Activated CD4-positive, alpha-beta T cell treated with anti-CD3 and anti-CD28 coated beads for 24 hours (primary cell): ENCODE data around the gene TASOR.
A peak's percentile ranks its signal among the peaks of the same experiment; 100 is the strongest.
"Not testable (repeated sequence)": the region's sequence is repeated elsewhere in the genome, so short reads cannot be mapped to it uniquely, and the experiment has no call there.

ENCODE experiments used
- DNase-seq, 2 donors: peaks; one replicate each; pipeline ENCODE4 v3.0.0-alpha.2; 2020; ENCODE audit warnings: low read depth in 2 of 2

The TASOR gene, protein sequence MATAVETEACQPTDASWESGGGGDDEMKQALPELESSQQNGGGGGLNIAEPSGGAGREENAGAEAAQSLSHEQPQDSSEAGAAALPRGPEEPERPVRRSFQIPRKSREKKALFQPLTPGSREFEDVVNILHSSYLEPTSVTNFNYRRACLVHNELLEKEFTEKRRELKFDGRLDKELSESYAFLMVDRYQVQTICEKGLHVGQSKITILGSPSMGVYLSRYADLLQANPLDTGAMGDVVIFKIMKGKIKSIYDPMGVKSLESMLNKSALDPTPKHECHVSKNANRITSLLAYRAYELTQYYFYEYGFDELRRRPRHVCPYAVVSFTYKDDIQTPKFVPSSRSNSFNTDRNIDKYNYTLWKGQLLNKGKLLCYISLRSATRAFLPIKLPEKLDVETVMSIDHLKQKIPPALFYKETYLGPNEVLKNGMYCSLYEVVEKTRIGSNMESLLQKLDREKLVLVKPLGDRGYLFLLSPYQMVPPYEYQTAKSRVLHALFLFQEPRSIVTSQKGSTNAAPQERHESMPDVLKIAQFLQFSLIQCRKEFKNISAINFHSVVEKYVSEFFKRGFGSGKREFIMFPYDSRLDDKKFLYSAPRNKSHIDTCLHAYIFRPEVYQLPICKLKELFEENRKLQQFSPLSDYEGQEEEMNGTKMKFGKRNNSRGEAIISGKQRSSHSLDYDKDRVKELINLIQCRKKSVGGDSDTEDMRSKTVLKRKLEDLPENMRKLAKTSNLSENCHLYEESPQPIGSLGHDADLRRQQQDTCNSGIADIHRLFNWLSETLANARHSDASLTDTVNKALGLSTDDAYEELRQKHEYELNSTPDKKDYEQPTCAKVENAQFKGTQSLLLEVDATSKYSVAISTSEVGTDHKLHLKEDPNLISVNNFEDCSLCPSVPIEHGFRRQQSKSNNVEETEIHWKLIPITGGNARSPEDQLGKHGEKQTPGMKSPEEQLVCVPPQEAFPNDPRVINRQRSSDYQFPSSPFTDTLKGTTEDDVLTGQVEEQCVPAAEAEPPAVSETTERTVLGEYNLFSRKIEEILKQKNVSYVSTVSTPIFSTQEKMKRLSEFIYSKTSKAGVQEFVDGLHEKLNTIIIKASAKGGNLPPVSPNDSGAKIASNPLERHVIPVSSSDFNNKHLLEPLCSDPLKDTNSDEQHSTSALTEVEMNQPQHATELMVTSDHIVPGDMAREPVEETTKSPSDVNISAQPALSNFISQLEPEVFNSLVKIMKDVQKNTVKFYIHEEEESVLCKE (N-terminal part only)

GRCh38 chr3:56683122-56683817, at the start of gene TASOR:
Gene TASOR (minus strand): TSS chr3:56683265. CDS start chr3:56683006, 259 bp downstream.
- peak; percentile 77 to 81 for DNase-seq

- DNase-seq, result no peak
These were observed 49.0 kb upstream of the TASOR start for GRCh38 chr3:56732109-56732508.

DNA sequence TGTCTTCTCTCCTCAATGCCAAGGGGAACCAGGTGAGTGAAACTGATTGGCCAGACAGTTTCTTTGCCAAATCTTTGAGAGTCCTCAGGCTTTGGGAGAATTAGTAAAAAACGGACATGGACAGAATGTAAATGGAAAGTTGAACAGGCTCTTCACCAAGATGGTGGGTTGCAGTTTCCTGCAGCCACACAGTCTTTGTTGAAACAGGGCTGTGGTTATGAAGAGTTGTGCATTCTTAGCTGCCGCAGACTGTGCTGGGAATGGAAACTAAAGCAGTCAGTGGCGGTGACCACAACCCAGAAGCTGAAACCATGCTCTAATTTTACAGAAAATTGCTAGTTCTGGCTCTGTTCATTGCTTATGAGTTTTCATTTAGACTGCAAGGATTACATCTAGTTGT, 42.1 kb upstream of the TASOR start:
- DNase-seq, result peak; percentile 25 to 32

DNA sequence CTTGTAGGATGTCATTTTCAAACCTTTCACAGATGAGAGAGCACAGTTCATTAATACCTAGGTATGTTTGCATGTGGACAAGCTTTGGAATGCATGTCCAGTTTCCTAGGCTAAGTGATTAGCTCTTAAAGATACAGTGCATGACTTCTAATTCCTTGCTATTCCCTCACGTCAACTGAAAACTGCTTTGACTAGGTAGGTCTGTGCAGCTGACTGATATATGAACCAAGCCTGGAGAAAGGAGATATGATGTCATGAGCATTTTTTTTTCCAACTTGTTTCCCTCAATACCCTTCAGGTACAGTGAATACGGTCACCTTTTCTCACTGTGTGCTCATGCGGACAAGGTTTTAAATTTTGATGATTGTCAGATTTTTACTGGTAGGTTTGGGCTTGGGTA, 41.6 kb upstream of the TASOR start:
- DNase-seq, result no peak

- no peak for DNase-seq
These were observed 37.8 kb upstream of the TASOR start for GRCh38 chr3:56720849-56721248.

GRCh38 chr3:56718809-56719208, 35.7 kb upstream of the TASOR start:
- not testable (repeated sequence) for DNase-seq

DNA sequence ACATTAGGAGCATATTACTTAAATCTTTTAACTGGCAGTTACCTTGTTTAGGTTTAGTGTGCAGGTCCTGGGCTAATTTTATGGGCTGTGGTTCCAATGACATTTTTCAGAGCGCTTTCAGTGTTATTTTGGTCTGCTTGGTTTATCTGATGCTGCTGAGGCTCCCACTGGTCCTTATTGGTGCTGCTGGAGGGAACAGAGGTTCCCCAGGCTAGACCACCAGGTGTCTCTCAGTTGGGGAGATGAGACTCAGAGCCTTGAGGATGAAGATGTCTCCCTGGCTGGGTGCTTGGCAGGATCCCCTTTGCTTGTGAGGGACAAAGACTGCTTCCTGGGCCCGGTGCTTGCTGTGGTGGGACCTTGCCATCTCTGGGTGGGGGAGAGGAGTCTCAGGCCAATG, 28.3 kb upstream of the TASOR start:
- no peak for DNase-seq

- DNase-seq, result not testable (repeated sequence)
These were observed 24.3 kb upstream of the TASOR start for GRCh38 chr3:56707412-56707811.

- no peak for DNase-seq
These were observed 23.6 kb upstream of the TASOR start for GRCh38 chr3:56706629-56707028.

DNA sequence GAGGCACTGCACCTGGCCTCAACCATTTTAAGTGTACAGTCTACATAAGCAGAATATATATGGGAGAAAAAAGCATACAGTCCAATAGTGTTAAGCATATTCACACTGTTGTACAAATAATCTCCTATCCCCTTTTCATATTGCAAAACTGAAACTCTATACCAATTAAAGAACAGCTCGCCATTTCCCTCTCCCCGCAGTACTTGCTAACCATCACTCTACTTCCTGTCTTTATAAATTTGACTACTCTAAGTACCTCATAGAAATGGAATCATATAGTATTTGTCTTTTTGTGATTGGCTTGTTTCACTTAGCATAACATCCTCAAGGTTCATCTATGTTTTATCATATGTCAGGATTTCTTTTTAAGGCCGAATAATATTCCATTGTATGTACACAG, 21.6 kb upstream of the TASOR start:
- no peak for DNase-seq

DNA sequence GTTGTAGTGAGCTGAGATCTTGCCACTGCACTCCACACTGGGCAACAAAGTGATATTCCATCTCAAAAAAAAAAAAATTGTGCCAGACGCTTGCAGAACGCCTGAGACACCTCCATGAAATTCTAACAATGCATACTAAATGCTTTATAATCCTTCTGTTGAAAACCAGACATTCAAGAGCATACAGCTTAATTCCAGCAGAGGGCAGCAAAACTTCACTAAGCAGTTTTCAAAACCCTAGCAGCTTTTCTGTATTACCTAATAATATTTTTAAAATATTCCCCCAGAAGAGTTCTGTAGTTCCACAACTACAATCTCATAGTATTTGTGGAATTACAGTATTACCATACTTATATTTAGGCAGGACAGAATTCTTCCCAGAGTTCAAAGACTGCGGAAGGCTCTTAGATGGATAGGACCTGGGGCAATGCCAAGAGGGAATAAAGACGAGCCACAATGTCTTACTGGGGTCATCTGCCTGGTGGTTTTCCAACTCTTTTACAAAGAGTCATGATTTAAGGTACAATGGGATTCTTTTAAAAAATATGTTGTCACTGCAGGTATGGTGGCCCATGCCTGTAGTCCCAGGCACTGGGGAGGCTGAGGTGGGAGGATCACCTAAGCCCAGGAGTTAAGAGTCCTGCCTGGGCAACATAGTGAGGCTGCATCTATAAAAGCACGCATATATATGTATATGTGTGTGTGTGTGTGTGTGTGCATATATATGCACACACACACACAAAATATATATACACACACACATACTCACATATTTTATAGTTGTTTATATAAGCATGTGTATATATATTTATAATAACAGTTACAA, 19.6 kb upstream of the TASOR start:
- DNase-seq, result peak in 1 of 2 donors; percentile 53

GRCh38 chr3:56700151-56700550, 17.1 kb upstream of the TASOR start:
- DNase-seq, result no peak

DNA sequence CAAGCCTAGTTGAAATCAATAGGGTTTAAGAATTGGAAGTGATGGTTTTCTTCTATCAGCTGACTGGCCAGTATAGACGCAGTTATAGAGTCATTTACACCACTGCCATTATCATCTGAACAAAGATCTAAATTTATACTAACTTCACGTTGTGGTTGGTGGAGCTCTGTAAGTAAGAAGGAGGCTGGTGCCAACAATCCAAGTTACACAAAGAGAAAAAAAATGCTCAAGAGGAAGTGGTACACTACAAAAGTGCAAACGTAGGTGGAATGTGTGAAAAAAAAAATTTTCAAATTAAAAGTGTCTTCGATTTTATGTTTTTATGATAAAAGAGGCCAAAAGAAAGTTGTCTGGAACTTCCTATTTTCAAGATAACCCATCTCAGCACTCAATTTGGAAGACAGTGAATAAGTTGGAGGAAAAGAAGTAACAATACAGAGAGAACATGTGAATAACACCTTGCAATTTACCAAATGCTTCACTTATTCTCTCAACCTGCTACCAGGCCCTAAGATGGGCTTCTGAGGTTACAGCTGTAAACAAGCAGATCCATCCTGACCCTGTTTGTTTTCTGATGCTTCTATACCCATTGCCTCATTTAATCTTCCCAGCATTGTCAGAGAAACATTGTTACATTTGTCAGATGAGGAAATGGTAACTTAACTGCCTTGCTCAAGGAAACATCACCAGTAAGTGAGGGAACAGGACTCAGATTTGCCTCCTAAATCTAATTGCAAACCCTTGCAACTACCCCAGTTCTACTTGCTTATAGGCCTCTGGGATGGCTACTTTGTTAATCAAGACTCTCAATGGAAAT, 12.0 kb upstream of the TASOR start:
- no peak for DNase-seq

- DNase-seq, result no peak
These were observed 10.7 kb upstream of the TASOR start for GRCh38 chr3:56693750-56694149.

- not testable (repeated sequence) for DNase-seq
These were observed 9.7 kb upstream of the TASOR start for GRCh38 chr3:56692520-56693433.

DNA sequence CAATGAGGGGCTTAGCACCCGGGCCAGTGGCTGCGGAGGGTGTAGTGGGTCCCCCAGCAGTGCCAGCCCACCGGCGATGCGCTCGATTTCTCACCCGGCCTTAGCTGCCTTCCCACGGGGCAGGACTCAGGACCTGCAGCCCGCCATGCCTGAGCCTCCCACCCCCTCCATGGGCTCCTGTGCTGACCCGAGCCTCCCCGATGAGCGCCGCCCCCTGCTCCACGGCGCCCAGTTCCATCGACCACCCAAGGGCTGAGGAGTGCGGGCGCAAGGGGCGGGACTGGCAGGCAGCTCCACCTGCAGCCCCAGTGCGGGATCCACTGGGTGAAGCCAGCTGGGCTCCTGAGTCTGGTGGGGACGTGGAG, 8.9 kb upstream of the TASOR start:
- not testable (repeated sequence) for DNase-seq

GRCh38 chr3:56691165-56692000, 8.3 kb upstream of the TASOR start:
- DNase-seq, result no peak

- no peak for DNase-seq
These were observed 6.2 kb upstream of the TASOR start for GRCh38 chr3:56689303-56689702.
